Measurements from ENCODE around the gene FGFBP1. TPM values are rescaled to one million over a fixed set of nuclear protein-coding genes. Genes with fewer than 3 reads are reported as not detected.
A peak's percentile ranks its signal among the peaks of the same experiment; 100 is the strongest.

FGFBP1 gene
- total RNA-seq, 1 donor from 2014 or later: not detected

GRCh38 chr4:15964159-15964558 lies 25.6 kb upstream of the FGFBP1 start:
- Histone ChIP-seq H3K4me1 (ENCODE audit: control insufficient read depth in 3 of 3, insufficient read depth in 3 of 3, low read length in 3 of 3) (peaks cover 0 to 12% (median 11%) of the 10 kb centered on the region in 3 donors), H3K9ac (ENCODE audit: low read depth in 1 of 3, low read length in 3 of 3) (no peak overlapping the region), H3K36me3 (ENCODE audit: control insufficient read depth in 3 of 3, insufficient read depth in 3 of 3, low read length in 3 of 3) (no peaks in the 10 kb centered on the region), H3K9me3 (ENCODE audit: control insufficient read depth in 3 of 3, low read length in 3 of 3) (no peaks in the 10 kb centered on the region), H3K27ac (ENCODE audit: low read depth, low read length) (no peak overlapping the region), H3K27me3 (ENCODE audit: control insufficient read depth in 3 of 3, insufficient read depth in 3 of 3, low read length in 3 of 3) (no peaks in the 10 kb centered on the region), H3K4me3 (ENCODE audit: low read length in 3 of 3) (no peak overlapping the region)

- no peak overlapping the region for H3K27ac ChIP-seq (ENCODE audit: low read depth, low read length)
- H3K27me3 ChIP-seq (ENCODE audit: control insufficient read depth in 3 of 3, insufficient read depth in 3 of 3, low read length in 3 of 3): no peaks in the 10 kb centered on the region
- no peak overlapping the region for H3K4me3 ChIP-seq (ENCODE audit: low read length in 3 of 3)
- no peak overlapping the region for H3K9ac ChIP-seq (ENCODE audit: low read depth in 1 of 3, low read length in 3 of 3)
- no peaks in the 10 kb centered on the region for H3K9me3 ChIP-seq (ENCODE audit: control insufficient read depth in 3 of 3, low read length in 3 of 3)
- no peaks in the 10 kb centered on the region for H3K36me3 ChIP-seq (ENCODE audit: control insufficient read depth in 3 of 3, insufficient read depth in 3 of 3, low read length in 3 of 3)
- H3K4me1 ChIP-seq (ENCODE audit: control insufficient read depth in 3 of 3, insufficient read depth in 3 of 3, low read length in 3 of 3): peaks cover 0 to 12% (median 11%) of the 10 kb centered on the region in 3 donors
These were observed 25.0 kb upstream of the FGFBP1 start for GRCh38 chr4:15963576-15963975.

- H3K4me1 ChIP-seq (ENCODE audit: control insufficient read depth in 3 of 3, insufficient read depth in 3 of 3, low read length in 3 of 3): peaks cover 0 to 12% (median 11%) of the 10 kb centered on the region in 3 donors
- no peak within 1 kb of the TSS for H3K27ac ChIP-seq (ENCODE audit: low read depth, low read length)
- H3K4me3 ChIP-seq (ENCODE audit: low read length in 3 of 3): no peak within 1 kb of the TSS
- no peaks in the 10 kb centered on the region for H3K36me3 ChIP-seq (ENCODE audit: control insufficient read depth in 3 of 3, insufficient read depth in 3 of 3, low read length in 3 of 3)
- no peak within 1 kb of the TSS for H3K9ac ChIP-seq (ENCODE audit: low read depth in 1 of 3, low read length in 3 of 3)
- H3K9me3 ChIP-seq (ENCODE audit: control insufficient read depth in 3 of 3, low read length in 3 of 3): no peaks in the 10 kb centered on the region
- no peaks in the 10 kb centered on the region for H3K27me3 ChIP-seq (ENCODE audit: control insufficient read depth in 3 of 3, insufficient read depth in 3 of 3, low read length in 3 of 3)
These were observed 24.5 kb upstream of the FGFBP1 start, which contains the start of gene FGFBP2 for GRCh38 chr4:15963001-15963451. FGFBP2 (minus strand) TSS chr4:15963175; CDS start chr4:15963129, 46 bp downstream.

- Histone ChIP-seq H3K27ac (ENCODE audit: low read depth, low read length) (no peak overlapping the region), H3K27me3 (ENCODE audit: control insufficient read depth in 3 of 3, insufficient read depth in 3 of 3, low read length in 3 of 3) (no peaks in the 10 kb centered on the region), H3K9me3 (ENCODE audit: control insufficient read depth in 3 of 3, low read length in 3 of 3) (no peaks in the 10 kb centered on the region), H3K9ac (ENCODE audit: low read depth in 1 of 3, low read length in 3 of 3) (no peak overlapping the region), H3K4me1 (ENCODE audit: control insufficient read depth in 3 of 3, insufficient read depth in 3 of 3, low read length in 3 of 3) (peaks cover 0 to 12% (median 11%) of the 10 kb centered on the region in 3 donors), H3K36me3 (ENCODE audit: control insufficient read depth in 3 of 3, insufficient read depth in 3 of 3, low read length in 3 of 3) (no peaks in the 10 kb centered on the region), H3K4me3 (ENCODE audit: low read length in 3 of 3) (no peak overlapping the region)
These were observed 23.4 kb upstream of the FGFBP1 start for GRCh38 chr4:15961781-15962510.

- Histone ChIP-seq H3K9ac (ENCODE audit: low read depth in 1 of 3, low read length in 3 of 3) (no peak overlapping the region), H3K4me1 (ENCODE audit: control insufficient read depth in 3 of 3, insufficient read depth in 3 of 3, low read length in 3 of 3) (peaks cover 0 to 12% (median 11%) of the 10 kb centered on the region in 3 donors), H3K4me3 (ENCODE audit: low read length in 3 of 3) (no peak overlapping the region), H3K27me3 (ENCODE audit: control insufficient read depth in 3 of 3, insufficient read depth in 3 of 3, low read length in 3 of 3) (no peaks in the 10 kb centered on the region), H3K9me3 (ENCODE audit: control insufficient read depth in 3 of 3, low read length in 3 of 3) (no peaks in the 10 kb centered on the region), H3K36me3 (ENCODE audit: control insufficient read depth in 3 of 3, insufficient read depth in 3 of 3, low read length in 3 of 3) (no peaks in the 10 kb centered on the region), H3K27ac (ENCODE audit: low read depth, low read length) (no peak overlapping the region)
These were observed 20.0 kb upstream of the FGFBP1 start for GRCh38 chr4:15958562-15958961.

- Histone ChIP-seq H3K27me3 (ENCODE audit: control insufficient read depth in 3 of 3, insufficient read depth in 3 of 3, low read length in 3 of 3) (no peaks in the 10 kb centered on the region), H3K9me3 (ENCODE audit: control insufficient read depth in 3 of 3, low read length in 3 of 3) (no peaks in the 10 kb centered on the region), H3K4me1 (ENCODE audit: control insufficient read depth in 3 of 3, insufficient read depth in 3 of 3, low read length in 3 of 3) (no peaks in the 10 kb centered on the region), H3K9ac (ENCODE audit: low read depth in 1 of 3, low read length in 3 of 3) (no peak overlapping the region), H3K36me3 (ENCODE audit: control insufficient read depth in 3 of 3, insufficient read depth in 3 of 3, low read length in 3 of 3) (no peaks in the 10 kb centered on the region), H3K4me3 (ENCODE audit: low read length in 3 of 3) (peak overlapping the region in 1 of 3 donors; percentile 4), H3K27ac (ENCODE audit: low read depth, low read length) (no peak overlapping the region)
These were observed 17.8 kb upstream of the FGFBP1 start for GRCh38 chr4:15956179-15956850.

GRCh38 chr4:15955670-15956069 lies 17.1 kb upstream of the FGFBP1 start:
- H3K9me3 ChIP-seq (ENCODE audit: control insufficient read depth in 3 of 3, low read length in 3 of 3): no peaks in the 10 kb centered on the region
- H3K27me3 ChIP-seq (ENCODE audit: control insufficient read depth in 3 of 3, insufficient read depth in 3 of 3, low read length in 3 of 3): no peaks in the 10 kb centered on the region
- H3K9ac ChIP-seq (ENCODE audit: low read depth in 1 of 3, low read length in 3 of 3): no peak overlapping the region
- H3K4me1 ChIP-seq (ENCODE audit: control insufficient read depth in 3 of 3, insufficient read depth in 3 of 3, low read length in 3 of 3): no peaks in the 10 kb centered on the region
- H3K36me3 ChIP-seq (ENCODE audit: control insufficient read depth in 3 of 3, insufficient read depth in 3 of 3, low read length in 3 of 3): no peaks in the 10 kb centered on the region
- H3K4me3 ChIP-seq (ENCODE audit: low read length in 3 of 3): no peak overlapping the region
- no peak overlapping the region for H3K27ac ChIP-seq (ENCODE audit: low read depth, low read length)

- Histone ChIP-seq H3K36me3 (ENCODE audit: control insufficient read depth in 3 of 3, insufficient read depth in 3 of 3, low read length in 3 of 3) (no peaks in the 10 kb centered on the region), H3K27me3 (ENCODE audit: control insufficient read depth in 3 of 3, insufficient read depth in 3 of 3, low read length in 3 of 3) (no peaks in the 10 kb centered on the region), H3K27ac (ENCODE audit: low read depth, low read length) (no peak overlapping the region), H3K4me1 (ENCODE audit: control insufficient read depth in 3 of 3, insufficient read depth in 3 of 3, low read length in 3 of 3) (no peaks in the 10 kb centered on the region), H3K9me3 (ENCODE audit: control insufficient read depth in 3 of 3, low read length in 3 of 3) (no peaks in the 10 kb centered on the region), H3K4me3 (ENCODE audit: low read length in 3 of 3) (no peak overlapping the region), H3K9ac (ENCODE audit: low read depth in 1 of 3, low read length in 3 of 3) (no peak overlapping the region)
These were observed 15.1 kb upstream of the FGFBP1 start for GRCh38 chr4:15953625-15954024.

- H3K9ac ChIP-seq (ENCODE audit: low read depth in 1 of 3, low read length in 3 of 3): no peak overlapping the region
- H3K27ac ChIP-seq (ENCODE audit: low read depth, low read length): no peak overlapping the region
- no peaks in the 10 kb centered on the region for H3K9me3 ChIP-seq (ENCODE audit: control insufficient read depth in 3 of 3, low read length in 3 of 3)
- H3K4me1 ChIP-seq (ENCODE audit: control insufficient read depth in 3 of 3, insufficient read depth in 3 of 3, low read length in 3 of 3): no peaks in the 10 kb centered on the region
- no peaks in the 10 kb centered on the region for H3K27me3 ChIP-seq (ENCODE audit: control insufficient read depth in 3 of 3, insufficient read depth in 3 of 3, low read length in 3 of 3)
- no peak overlapping the region for H3K4me3 ChIP-seq (ENCODE audit: low read length in 3 of 3)
- H3K36me3 ChIP-seq (ENCODE audit: control insufficient read depth in 3 of 3, insufficient read depth in 3 of 3, low read length in 3 of 3): no peaks in the 10 kb centered on the region
These were observed 13.2 kb upstream of the FGFBP1 start for GRCh38 chr4:15951781-15952180.

- H3K9me3 ChIP-seq (ENCODE audit: control insufficient read depth in 3 of 3, low read length in 3 of 3): no peaks in the 10 kb centered on the region
- no peak overlapping the region for H3K4me3 ChIP-seq (ENCODE audit: low read length in 3 of 3)
- no peaks in the 10 kb centered on the region for H3K27me3 ChIP-seq (ENCODE audit: control insufficient read depth in 3 of 3, insufficient read depth in 3 of 3, low read length in 3 of 3)
- H3K9ac ChIP-seq (ENCODE audit: low read depth in 1 of 3, low read length in 3 of 3): no peak overlapping the region
- H3K36me3 ChIP-seq (ENCODE audit: control insufficient read depth in 3 of 3, insufficient read depth in 3 of 3, low read length in 3 of 3): no peaks in the 10 kb centered on the region
- no peak overlapping the region for H3K27ac ChIP-seq (ENCODE audit: low read depth, low read length)
- no peaks in the 10 kb centered on the region for H3K4me1 ChIP-seq (ENCODE audit: control insufficient read depth in 3 of 3, insufficient read depth in 3 of 3, low read length in 3 of 3)
These were observed 10.3 kb upstream of the FGFBP1 start for GRCh38 chr4:15948826-15949225.
